ENCODE results near the gene FNDC11. TPM values are rescaled to one million over a fixed set of nuclear protein-coding genes. Genes with fewer than 3 reads are reported as not detected.

FNDC11 gene
- total RNA-seq, 1 experiment from 2014 or later: 2.5 TPM

- Histone ChIP-seq H3K9me3 (ENCODE audit: control insufficient read depth, low read depth, low read length) (no peaks in the 10 kb centered on the region), H3K23ac (ENCODE audit: insufficient read length, low read depth, low read length) (no peak overlapping the region), H4K5ac (ENCODE audit: insufficient read length, low read depth, low read length) (no peak overlapping the region), H3K9ac (ENCODE audit: extremely low read depth, insufficient read length, low read length) (no peak overlapping the region), H3K4me1 (ENCODE audit: insufficient read depth, low read length) (no peaks in the 10 kb centered on the region), H3K4me2 (ENCODE audit: insufficient read depth, insufficient read length, low read length) (no peak overlapping the region), H2BK5ac (ENCODE audit: insufficient read length, low read length) (no peak overlapping the region), H3T11ph (ENCODE audit: low read length) (no peak overlapping the region), H2BK120ac (ENCODE audit: low read depth, low read length, poor library complexity, severe bottlenecking) (no peak overlapping the region), H4K8ac (replicated peaks; ENCODE audit: insufficient read length, low read depth, low read length) (no peak overlapping the region), H4K20me1 (ENCODE audit: control insufficient read depth, insufficient read depth, insufficient read length) (no peaks in the 10 kb centered on the region), H3K27me3 (ENCODE audit: insufficient read depth, low read length) (no peaks in the 10 kb centered on the region), H2BK12ac (ENCODE audit: insufficient read length, low read depth, low read length) (no peak overlapping the region), H2AK5ac (ENCODE audit: insufficient read length, low read length) (no peak overlapping the region), H2BK15ac (ENCODE audit: low read depth, low read length) (no peak overlapping the region), H3K27ac (ENCODE audit: insufficient read length, low read depth, low read length) (no peak overlapping the region), H3K79me2 (ENCODE audit: insufficient read depth, low read length) (no peaks in the 10 kb centered on the region), H4K91ac (ENCODE audit: insufficient read length, low read depth, low read length) (no peak overlapping the region), H3K56ac (ENCODE audit: insufficient read length, low read depth, low read length) (no peak overlapping the region), H3K18ac (ENCODE audit: insufficient read length, low read depth, low read length) (no peak overlapping the region), H3K23me2 (ENCODE audit: insufficient read length, low read depth, low read length, poor library complexity, severe bottlenecking) (no peaks in the 10 kb centered on the region), H3K14ac (ENCODE audit: insufficient read depth, low read length) (no peak overlapping the region; the same call in 1 of the 2 replicates), H3K4ac (ENCODE audit: low read depth, low read length) (no peak overlapping the region), H3K79me1 (ENCODE audit: insufficient read depth, low read depth, low read length, poor library complexity, severe bottlenecking) (no peaks in the 10 kb centered on the region), H2BK20ac (ENCODE audit: low read depth, low read length, poor library complexity, severe bottlenecking) (no peak overlapping the region), H2AFZ (ENCODE audit: low read length) (no peak overlapping the region)
- Mint-ChIP-seq H3K36me3 (ENCODE audit: insufficient read depth in 1 of 3, low read depth in 3 of 3) (peaks cover 3 to 5% (median 4%) of the 10 kb centered on the region in 3 experiments; a peak in 6 of 7 replicates), H3K27me3 (ENCODE audit: low read depth) (no peaks in the 10 kb centered on the region), H3K27ac (no peak overlapping the region), H3K9me3 (no peaks in the 10 kb centered on the region), H3K4me3 (no peak overlapping the region), H3K4me1 (no peaks in the 10 kb centered on the region)
- no CpG with 5 or more reads among the region's 61 CpGs for WGBS (ENCODE audit: extremely low coverage, insufficient read length, low lambda C conversion rate)
- DNase-seq: no peak
- no peak for TF ChIP-seq CTCF (conservative IDR thresholded peaks at IDR 0.05)
Observed at GRCh38 chr20:63565021-63565698, 11.2 kb downstream of the FNDC11 start.
